ENCODE results near the gene STK24. TPM values are rescaled to one million over a fixed set of nuclear protein-coding genes. Genes with fewer than 3 reads are reported as not detected.

STK24 gene
- total RNA-seq, 1 donor from 2014 or later = 88.4 TPM

- H3K27me3 Mint-ChIP-seq (ENCODE audit: low read depth) = no peaks in the 10 kb centered on the region
- peaks cover 36% of the 10 kb centered on the region for H3K36me3 Mint-ChIP-seq
- H3K4me1 Mint-ChIP-seq = no peaks in the 10 kb centered on the region
- no peaks in the 10 kb centered on the region for H3K9me3 Mint-ChIP-seq
- no peak for TF ChIP-seq CTCF (IDR thresholded peaks at IDR 0.05; ENCODE audit: unreplicated experiment)
- DNase-seq (ENCODE audit: low spot score in 2 of 2, unreplicated experiment in 2 of 2) = no peak
- H3K4me3 Mint-ChIP-seq = no peak overlapping the region
- no peak overlapping the region for H3K27ac Mint-ChIP-seq
These were observed 135.7 kb downstream of the STK24 start for GRCh38 chr13:98441056-98441676.

- Mint-ChIP-seq H3K36me3 (peaks cover 40% of the 10 kb centered on the region), H3K27ac (no peak overlapping the region), H3K4me1 (no peaks in the 10 kb centered on the region), H3K9me3 (no peaks in the 10 kb centered on the region), H3K27me3 (ENCODE audit: low read depth) (no peaks in the 10 kb centered on the region), H3K4me3 (no peak overlapping the region)
- TF ChIP-seq CTCF (IDR thresholded peaks at IDR 0.05; ENCODE audit: unreplicated experiment) = no peak
- DNase-seq (ENCODE audit: low spot score in 2 of 2, unreplicated experiment in 2 of 2) = no peak
These were observed 136.4 kb downstream of the STK24 start for GRCh38 chr13:98440390-98441055.

- Mint-ChIP-seq H3K27me3 (ENCODE audit: low read depth) (no peaks in the 10 kb centered on the region), H3K4me1 (no peaks in the 10 kb centered on the region), H3K9me3 (no peaks in the 10 kb centered on the region), H3K36me3 (peaks cover 45% of the 10 kb centered on the region), H3K27ac (no peak overlapping the region), H3K4me3 (no peak overlapping the region)
- no peak for TF ChIP-seq CTCF (IDR thresholded peaks at IDR 0.05; ENCODE audit: unreplicated experiment)
- DNase-seq (ENCODE audit: low spot score in 2 of 2, unreplicated experiment in 2 of 2) = no peak
These were observed 137.0 kb downstream of the STK24 start for GRCh38 chr13:98439896-98440295.

- TF ChIP-seq CTCF (IDR thresholded peaks at IDR 0.05; ENCODE audit: unreplicated experiment) = no peak
- Mint-ChIP-seq H3K36me3 (peaks cover 44% of the 10 kb centered on the region), H3K4me1 (no peaks in the 10 kb centered on the region), H3K4me3 (no peak overlapping the region), H3K9me3 (no peaks in the 10 kb centered on the region), H3K27ac (no peak overlapping the region), H3K27me3 (ENCODE audit: low read depth) (no peaks in the 10 kb centered on the region)
- no peak for DNase-seq (ENCODE audit: low spot score in 2 of 2, unreplicated experiment in 2 of 2)
These were observed 137.6 kb downstream of the STK24 start for GRCh38 chr13:98439126-98439828.

GRCh38 chr13:98438246-98439125 is 138.4 kb downstream of the STK24 start:
- H3K27ac Mint-ChIP-seq = no peak overlapping the region
- H3K4me1 Mint-ChIP-seq = no peaks in the 10 kb centered on the region
- no peak for DNase-seq (ENCODE audit: low spot score in 2 of 2, unreplicated experiment in 2 of 2)
- no peak overlapping the region for H3K4me3 Mint-ChIP-seq
- TF ChIP-seq CTCF (IDR thresholded peaks at IDR 0.05; ENCODE audit: unreplicated experiment) = no peak
- H3K36me3 Mint-ChIP-seq = peaks cover 44% of the 10 kb centered on the region
- H3K27me3 Mint-ChIP-seq (ENCODE audit: low read depth) = no peaks in the 10 kb centered on the region
- H3K9me3 Mint-ChIP-seq = no peaks in the 10 kb centered on the region

Measured in mesothelial cell of epicardium (in vitro differentiated cells).